ENCODE results near the gene S100B. TPM values are rescaled to one million over a fixed set of nuclear protein-coding genes. Genes with fewer than 3 reads are reported as not detected.

S100B gene
- not detected in 2 replicates for total RNA-seq (2022)
- not detected for Bru-seq, nascent RNA
- BruChase-seq, experiment 1, labeled RNA remaining after a 6-hour chase, result percentile 11 among the genes with signal in this experiment
- BruChase-seq, experiment 2, labeled RNA remaining after a 2-hour chase, result not detected
- long read RNA-seq, result 0 reads

- no TSS peak for BruUV-seq (replicated peaks)
- Mint-ChIP-seq H3K4me1 (ENCODE audit: insufficient read depth, unreplicated experiment) (no peaks in the 10 kb centered on the region), H3K27ac (ENCODE audit: low read depth, unreplicated experiment) (no peak within 1 kb of the TSS), H3K4me3 (ENCODE audit: unreplicated experiment) (no peak within 1 kb of the TSS), H3K27me3 (ENCODE audit: insufficient read depth, unreplicated experiment) (peaks cover 20% of the 10 kb centered on the region), H3K36me3 (ENCODE audit: insufficient read depth, unreplicated experiment) (no peaks in the 10 kb centered on the region), H3K9me3 (ENCODE audit: unreplicated experiment) (no peaks in the 10 kb centered on the region)
- CTCF ChIA-PET, result no interaction called here
- POLR2A ChIA-PET, result no interaction called here
- DNase-seq (ENCODE audit: unreplicated experiment), result no peak
- TF ChIP-seq CTCF (IDR thresholded peaks at IDR 0.05; ENCODE audit: unreplicated experiment), result no peak
- intact Hi-C loops (cut with micrococcal nuclease), result no loop called here
These were observed at the start of gene S100B for GRCh38 chr21:46604975-46605766. Gene S100B, minus strand, starts transcription at chr21:46605082. Its CDS starts 2,667 bp downstream, at chr21:46602415.

- intact Hi-C loops (cut with micrococcal nuclease), result no loop called here
- Mint-ChIP-seq H3K4me3 (ENCODE audit: unreplicated experiment) (no peak overlapping the region), H3K4me1 (ENCODE audit: insufficient read depth, unreplicated experiment) (peaks cover 4% of the 10 kb centered on the region), H3K27ac (ENCODE audit: low read depth, unreplicated experiment) (no peak overlapping the region), H3K27me3 (ENCODE audit: insufficient read depth, unreplicated experiment) (no peaks in the 10 kb centered on the region), H3K9me3 (ENCODE audit: unreplicated experiment) (peaks cover 9% of the 10 kb centered on the region), H3K36me3 (ENCODE audit: insufficient read depth, unreplicated experiment) (peaks cover 97% of the 10 kb centered on the region)
- no peak for TF ChIP-seq CTCF (IDR thresholded peaks at IDR 0.05; ENCODE audit: unreplicated experiment)
- no peak for DNase-seq (ENCODE audit: unreplicated experiment)
- POLR2A ChIA-PET, result no interaction called here
- CTCF ChIA-PET, result no interaction called here
- BruUV-seq (replicated peaks), result no TSS peak
These were observed 46.2 kb upstream of the S100B start for GRCh38 chr21:46651121-46651520.

- H3K4me3 Mint-ChIP-seq (ENCODE audit: unreplicated experiment), result no peak overlapping the region
These were observed 45.7 kb upstream of the S100B start for GRCh38 chr21:46650476-46651098.

More at GRCh38 chr21:46650476-46651098, 45.7 kb upstream of the S100B start:
- Mint-ChIP-seq H3K27ac (ENCODE audit: low read depth, unreplicated experiment) (no peak overlapping the region), H3K36me3 (ENCODE audit: insufficient read depth, unreplicated experiment) (peaks cover 97% of the 10 kb centered on the region), H3K9me3 (ENCODE audit: unreplicated experiment) (peaks cover 4% of the 10 kb centered on the region), H3K27me3 (ENCODE audit: insufficient read depth, unreplicated experiment) (no peaks in the 10 kb centered on the region), H3K4me1 (ENCODE audit: insufficient read depth, unreplicated experiment) (peaks cover 4% of the 10 kb centered on the region)
- no peak for TF ChIP-seq CTCF (IDR thresholded peaks at IDR 0.05; ENCODE audit: unreplicated experiment)
- ChIA-PET CTCF (no interaction called here), POLR2A (no interaction called here)
- no peak for DNase-seq (ENCODE audit: unreplicated experiment)
- intact Hi-C loops (cut with micrococcal nuclease), result no loop called here
- BruUV-seq (replicated peaks), result no TSS peak
